MM.1S (cell line): ENCODE data around the gene ACKR3.

Source experiments
- EZH2 ChIP-seq: fragments of 300-600 bp; sonication (generic); optimal IDR thresholded peaks from 2 replicates; pipeline ENCODE3; 2017; ENCODE audit warnings: low read depth, mild to moderate bottlenecking, antibody characterized with exemption, low read length, mixed read lengths
- EZH2phosphoT487 ChIP-seq: fragments of 300-600 bp; sonication (generic); IDR thresholded peaks from 2 replicates; pipeline ENCODE4 v1.6.1; 2018; ENCODE audit warnings: antibody characterized with exemption, low read length

DNA sequence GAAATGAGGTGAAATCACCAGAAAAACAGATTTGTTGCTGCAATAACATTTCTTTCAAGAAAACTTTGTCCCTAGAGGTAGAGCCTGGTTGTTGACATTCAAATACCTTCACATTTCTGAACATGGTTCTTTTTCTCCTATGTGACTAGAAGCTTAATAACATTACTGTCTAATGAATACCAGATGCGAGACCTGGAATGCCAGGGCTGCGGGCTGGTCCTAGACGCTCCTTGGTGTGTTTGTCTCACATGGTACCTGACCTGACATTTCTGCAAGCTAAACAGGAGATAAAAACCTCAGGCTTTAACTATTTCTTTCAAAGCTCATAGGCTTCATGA, 38.5 kb downstream of the ACKR3 start:
- TF ChIP-seq EZH2: no peak
- TF ChIP-seq EZH2phosphoT487: no peak
